HFF-Myc (cell line): ENCODE data around the gene TOP2B.
A peak's percentile ranks its signal among the peaks of the same experiment; 100 is the strongest.

ENCODE experiments used
- DNase-seq: peaks from one replicate; pipeline ENCODE4 v3.0.0-alpha.2; 2011; ENCODE audit warnings: low read depth; ENCODE audit errors: extremely low read depth
- H3K4me3 ChIP-seq: replicated peaks from 2 replicates; pipeline ENCODE4 v1.5.1; 2011; ENCODE audit warnings: low read depth, mild to moderate bottlenecking, control low read depth, low read length
- CTCF ChIP-seq: IDR thresholded peaks from 2 replicates; pipeline ENCODE4 v1.5.1; 2012; ENCODE audit warnings: mild to moderate bottlenecking, low read depth, low read length, control low read depth; ENCODE audit errors: missing control alignments

The TOP2B gene

GRCh38 chr3:25663347-25663868 lies 1.3 kb downstream of the TOP2B start:
- DNase-seq: no peak
- peak overlapping the region; percentile 68 for H3K4me3 ChIP-seq
- no peak for TF ChIP-seq CTCF

- no peak for DNase-seq
- peak overlapping the region; percentile 68 for H3K4me3 ChIP-seq
Observed at GRCh38 chr3:25662736-25663320, 1.9 kb downstream of the TOP2B start.

GRCh38 chr3:25661694-25662437 lies 2.8 kb downstream of the TOP2B start:
- no peak for DNase-seq
- no peak for TF ChIP-seq CTCF
- H3K4me3 ChIP-seq: peak overlapping the region; percentile 68

More at GRCh38 chr3:25662736-25663320, 1.9 kb downstream of the TOP2B start:
- TF ChIP-seq CTCF: no peak

GRCh38 chr3:25658836-25659235 lies 5.9 kb downstream of the TOP2B start:
- no peak overlapping the region for H3K4me3 ChIP-seq
- no peak for TF ChIP-seq CTCF
- DNase-seq: no peak

- DNase-seq: no peak
- H3K4me3 ChIP-seq: no peak overlapping the region
- no peak for TF ChIP-seq CTCF
Observed at GRCh38 chr3:25657293-25657692, 7.4 kb downstream of the TOP2B start.

GRCh38 chr3:25655659-25656058 lies 9.0 kb downstream of the TOP2B start:
- DNase-seq: no peak
- no peak overlapping the region for H3K4me3 ChIP-seq

More at GRCh38 chr3:25655659-25656058, 9.0 kb downstream of the TOP2B start:
- no peak for TF ChIP-seq CTCF
